ENCODE results near the gene KDSR. TPM values are rescaled to one million over a fixed set of nuclear protein-coding genes. Genes with fewer than 3 reads are reported as not detected.
A peak's percentile ranks its signal among the peaks of the same experiment; 100 is the strongest.

KDSR gene
- total and polyA plus RNA-seq, 8 donors, result 6.4 to 199 (median 11.6) TPM

GRCh38 chr18:63302636-63303405 lies 64.2 kb downstream of the KDSR start:
- peak overlapping the region in 2 of 5 donors; percentile 41 to 47 for H3K27ac ChIP-seq
- DNase-seq, result no peak
- WGBS, 5 donors, result 50 to 69% (median 63%) methylated on average over 5 of the region's 5 CpGs
- H3K4me3 ChIP-seq, result no peak overlapping the region
- intact Hi-C loops (cut with DNase I; ENCODE audit: low total_unique reads), result no loop called here
- no peaks in the 10 kb centered on the region for H3K27me3 ChIP-seq
- peaks cover 0 to 63% (median 31%) of the 10 kb centered on the region in 4 donors for H3K4me1 ChIP-seq
- no peaks in the 10 kb centered on the region for H3K36me3 ChIP-seq
- H3K9me3 ChIP-seq, result no peaks in the 10 kb centered on the region
- TF ChIP-seq CTCF (IDR thresholded peaks at IDR 0.05) (no peak), POLR2AphosphoS5 (IDR thresholded peaks at IDR 0.05) (no peak), POLR2A (IDR thresholded peaks at IDR 0.05) (no peak), EP300 (IDR thresholded peaks at IDR 0.05) (no peak)

- intact Hi-C loops (cut with DNase I; ENCODE audit: low total_unique reads), result no loop called here
- H3K9me3 ChIP-seq, result no peaks in the 10 kb centered on the region
- no peak for TF ChIP-seq POLR2AphosphoS5 (IDR thresholded peaks at IDR 0.05)
- no peak for TF ChIP-seq CTCF (IDR thresholded peaks at IDR 0.05)
- TF ChIP-seq EP300 (IDR thresholded peaks at IDR 0.05), result no peak
- no peak for TF ChIP-seq POLR2A (IDR thresholded peaks at IDR 0.05)
- H3K4me3 ChIP-seq, result no peak overlapping the region
- DNase-seq, result no peak
- peaks cover 0 to 62% (median 31%) of the 10 kb centered on the region in 4 donors for H3K4me1 ChIP-seq
- no peaks in the 10 kb centered on the region for H3K27me3 ChIP-seq
- H3K27ac ChIP-seq, result peak overlapping the region in 4 of 5 donors; percentile 21 to 54 (median 32)
- 58 to 77% (median 75%) methylated on average over 4 of the region's 4 CpGs for WGBS, 5 donors
- H3K36me3 ChIP-seq, result no peaks in the 10 kb centered on the region
Observed at GRCh38 chr18:63302220-63302619, 64.8 kb downstream of the KDSR start.

GRCh38 chr18:63301434-63301833 lies 65.6 kb downstream of the KDSR start:
- H3K27me3 ChIP-seq, result no peaks in the 10 kb centered on the region
- H3K36me3 ChIP-seq, result no peaks in the 10 kb centered on the region
- H3K9me3 ChIP-seq, result no peaks in the 10 kb centered on the region
- intact Hi-C loops (cut with DNase I; ENCODE audit: low total_unique reads), result no loop called here
- peak overlapping the region in 3 of 5 donors; percentile 23 to 54 (median 41) for H3K27ac ChIP-seq
- TF ChIP-seq EP300 (IDR thresholded peaks at IDR 0.05), result no peak
- TF ChIP-seq POLR2AphosphoS5 (IDR thresholded peaks at IDR 0.05), result no peak
- no peak for TF ChIP-seq POLR2A (IDR thresholded peaks at IDR 0.05)
- no peak for TF ChIP-seq CTCF (IDR thresholded peaks at IDR 0.05)
- H3K4me1 ChIP-seq, result peaks cover 0 to 58% (median 29%) of the 10 kb centered on the region in 4 donors
- no peak overlapping the region for H3K4me3 ChIP-seq
- DNase-seq, result no peak
- WGBS, 5 donors, result 55 to 76% (median 73%) methylated on average over 9 of the region's 9 CpGs

GRCh38 chr18:63299837-63300745 lies 66.9 kb downstream of the KDSR start:
- 63 to 70% (median 67%) methylated on average over 5 of the region's 5 CpGs for WGBS, 5 donors
- no peak overlapping the region for H3K4me3 ChIP-seq
- no peak for DNase-seq
- no peak for TF ChIP-seq EP300 (IDR thresholded peaks at IDR 0.05)
- no peak for TF ChIP-seq POLR2AphosphoS5 (IDR thresholded peaks at IDR 0.05)
- no peak for TF ChIP-seq POLR2A (IDR thresholded peaks at IDR 0.05)
- no peak for TF ChIP-seq CTCF (IDR thresholded peaks at IDR 0.05)
- H3K4me1 ChIP-seq, result peaks cover 0 to 60% (median 31%) of the 10 kb centered on the region in 4 donors
- H3K27me3 ChIP-seq, result no peaks in the 10 kb centered on the region
- intact Hi-C loops (cut with DNase I; ENCODE audit: low total_unique reads), result no loop called here
- peak overlapping the region in 3 of 5 donors; percentile 10 to 42 (median 13) for H3K27ac ChIP-seq
- H3K36me3 ChIP-seq, result no peaks in the 10 kb centered on the region
- no peaks in the 10 kb centered on the region for H3K9me3 ChIP-seq

Measured in stomach (tissue), 9 donors.